Neural cell (in vitro differentiated cells): ENCODE results near the gene ARL15.

Experiments used
- CTCF ChIP-seq: fragments of 450-650 bp; IDR thresholded peaks from 2 replicates; pipeline ENCODE4 v1.5.1; 2014; ENCODE audit warnings: antibody characterized with exemption, mild to moderate bottlenecking, moderate library complexity; ENCODE audit not compliant: poor library complexity, severe bottlenecking
- EZH2 ChIP-seq: fragments of 200-600, 300-800 bp; shearing (Covaris generic), sonication (generic); IDR thresholded peaks from 2 replicates; pipeline ENCODE4 v1.6.1; 2014; ENCODE audit warnings: antibody characterized with exemption, low read length, borderline replicate concordance, mild to moderate bottlenecking; ENCODE audit not compliant: insufficient read depth, poor library complexity, severe bottlenecking
- MXI1 ChIP-seq: fragments of 450-650 bp; conservative IDR thresholded peaks from 2 replicates; pipeline ENCODE4 v1.6.1; 2014; ENCODE audit warnings: antibody characterized with exemption, mild to moderate bottlenecking; ENCODE audit not compliant: poor library complexity, severe bottlenecking
- POLR2AphosphoS5 ChIP-seq: IDR thresholded peaks from 2 replicates; pipeline ENCODE4 v1.6.1; 2012
- RAD21 ChIP-seq: fragments of 450-650 bp; conservative IDR thresholded peaks from 2 replicates; pipeline ENCODE4 v1.6.1; 2014; ENCODE audit warnings: antibody characterized with exemption, mild to moderate bottlenecking, moderate library complexity
- REST ChIP-seq: IDR thresholded peaks from 2 replicates; pipeline ENCODE4 v1.6.1; 2012; ENCODE audit warnings: borderline replicate concordance
- SMC3 ChIP-seq: fragments of 450-650 bp; conservative IDR thresholded peaks from 2 replicates; pipeline ENCODE4 v1.6.1; 2014; ENCODE audit warnings: antibody characterized with exemption, mild to moderate bottlenecking, moderate library complexity; ENCODE audit not compliant: poor library complexity
- TAF1 ChIP-seq: IDR thresholded peaks from 2 replicates; pipeline ENCODE4 v1.6.1; 2012; ENCODE audit warnings: low read depth

GRCh38 chr5:53971131-53971530 lies 339.2 kb downstream of the ARL15 start:
- TF ChIP-seq MXI1 (no peak), EZH2 (no peak), CTCF (no peak), POLR2AphosphoS5 (no peak), SMC3 (no peak), TAF1 (no peak), RAD21 (no peak), REST (no peak)
